ENCODE data around the gene MRPL50.

Gene MRPL50

DNA sequence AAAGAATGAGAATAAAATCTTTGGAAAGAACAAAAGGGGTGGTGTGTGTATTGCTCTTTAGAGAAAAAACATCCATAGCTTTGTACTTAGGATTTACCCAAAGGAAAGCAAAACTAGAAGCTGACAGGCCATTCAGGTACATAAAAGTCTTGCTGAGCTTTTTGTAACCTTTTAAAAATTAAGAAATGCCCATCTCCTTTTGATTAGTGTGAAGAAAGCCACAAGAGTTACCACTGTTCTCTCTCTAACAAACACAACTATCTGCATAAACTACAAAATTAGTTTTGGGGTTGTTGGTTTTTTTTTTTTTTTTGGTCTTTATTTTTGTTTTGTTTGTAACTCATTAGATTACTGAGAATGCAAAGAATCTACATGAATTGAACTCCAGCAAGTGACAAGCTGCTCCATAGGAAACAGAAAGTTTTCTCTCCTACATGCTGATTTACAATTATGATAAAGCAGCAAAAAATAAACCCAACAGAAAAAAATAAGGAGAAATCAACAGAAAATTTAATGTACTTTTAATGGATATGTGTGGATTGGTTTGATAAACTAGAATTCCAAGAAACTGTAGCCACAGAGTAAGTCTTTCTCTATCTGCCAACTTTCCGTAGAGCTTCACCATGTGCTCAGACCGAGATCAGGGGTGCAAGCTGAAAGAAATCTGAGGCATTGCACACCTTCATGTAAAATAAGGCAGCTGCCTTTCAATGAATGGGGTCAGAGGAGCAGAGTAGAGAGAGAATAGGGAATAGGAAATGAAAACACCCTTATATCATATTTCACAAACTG is 25.9 kb downstream of the MRPL50 start:
- ATAC-seq = no peak

DNA sequence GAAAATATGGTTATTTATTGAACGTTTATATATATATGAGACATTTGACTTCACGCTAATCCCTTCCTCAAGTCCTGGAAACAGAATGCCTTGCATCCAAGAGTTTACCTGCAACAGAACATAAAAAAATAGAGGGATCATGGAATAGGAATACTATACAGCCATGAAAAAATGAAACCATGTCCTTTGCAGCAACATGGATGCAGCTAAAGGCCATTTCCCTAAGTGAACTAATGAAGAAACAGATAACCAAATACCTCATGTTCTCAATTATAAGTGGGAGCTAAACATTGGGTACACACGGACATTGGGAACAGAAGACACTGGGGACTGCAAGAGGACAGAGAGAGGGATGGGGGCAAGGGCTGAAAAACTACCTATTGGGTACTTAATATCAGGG is 26.6 kb downstream of the MRPL50 start:
- ATAC-seq = no peak

DNA sequence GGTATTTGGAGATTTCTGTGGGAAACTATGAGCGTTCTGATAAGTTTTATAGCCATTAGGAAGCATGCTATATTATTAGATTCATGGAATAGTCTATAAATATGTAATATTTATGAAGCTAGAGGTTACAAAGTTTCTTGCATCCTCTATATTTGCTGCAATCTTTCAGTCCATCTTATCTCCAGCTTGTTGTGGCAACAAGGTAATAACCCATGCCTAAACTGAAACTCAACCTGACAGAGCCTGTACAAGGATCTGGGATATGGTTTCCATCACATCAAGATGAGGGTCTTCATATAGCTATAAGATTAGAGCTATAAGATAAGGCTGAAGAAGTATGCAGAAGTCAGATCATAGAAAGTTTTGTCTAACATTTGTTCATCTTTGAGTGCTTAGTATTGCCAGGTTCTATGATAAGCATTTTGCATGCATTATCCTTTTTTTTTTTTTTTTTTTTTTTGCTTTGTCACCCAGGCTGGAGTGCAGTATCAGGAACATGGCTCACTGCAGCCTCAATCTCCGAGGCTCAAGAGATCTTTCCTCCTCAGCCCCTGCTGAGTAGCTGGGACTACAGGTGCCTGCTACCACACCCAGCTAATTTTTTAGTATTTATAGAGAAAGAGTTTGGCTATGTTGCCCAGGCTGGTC is 28.4 kb downstream of the MRPL50 start:
- ATAC-seq = no peak

GRCh38 chr9:101369286-101369685 is 29.1 kb downstream of the MRPL50 start:
- ATAC-seq = no peak

- ATAC-seq = no peak
Measured at GRCh38 chr9:101367323-101367722, 31.1 kb downstream of the MRPL50 start.

- ATAC-seq = no peak
Measured at GRCh38 chr9:101366038-101366756, 32.2 kb downstream of the MRPL50 start.

- no peak for ATAC-seq
Measured at GRCh38 chr9:101365181-101365580, 33.2 kb downstream of the MRPL50 start.

DNA sequence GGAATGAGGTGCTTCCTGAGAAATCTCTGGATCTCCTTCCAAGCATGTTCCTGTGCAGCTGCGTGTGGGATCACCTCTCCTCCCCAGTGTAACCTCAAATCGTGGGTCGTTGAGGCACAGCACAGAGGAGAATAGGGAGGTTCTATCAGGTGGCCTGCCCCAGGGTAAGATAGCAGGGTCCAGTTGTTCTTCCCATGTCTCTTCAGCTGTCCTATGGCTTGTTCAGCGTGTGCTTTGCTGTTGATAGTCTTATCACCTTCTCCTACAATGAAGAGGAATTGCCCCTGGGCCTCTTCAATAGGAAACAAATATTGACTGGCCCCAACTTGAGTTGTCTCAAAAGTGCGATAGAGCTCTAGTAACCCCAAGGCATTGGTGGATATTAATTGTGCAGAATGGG is 36.0 kb downstream of the MRPL50 start:
- no peak for ATAC-seq

- ATAC-seq = no peak
Measured at GRCh38 chr9:101360647-101361046, 37.8 kb downstream of the MRPL50 start.

GRCh38 chr9:101359679-101360078 is 38.7 kb downstream of the MRPL50 start:
- ATAC-seq = no peak

DNA sequence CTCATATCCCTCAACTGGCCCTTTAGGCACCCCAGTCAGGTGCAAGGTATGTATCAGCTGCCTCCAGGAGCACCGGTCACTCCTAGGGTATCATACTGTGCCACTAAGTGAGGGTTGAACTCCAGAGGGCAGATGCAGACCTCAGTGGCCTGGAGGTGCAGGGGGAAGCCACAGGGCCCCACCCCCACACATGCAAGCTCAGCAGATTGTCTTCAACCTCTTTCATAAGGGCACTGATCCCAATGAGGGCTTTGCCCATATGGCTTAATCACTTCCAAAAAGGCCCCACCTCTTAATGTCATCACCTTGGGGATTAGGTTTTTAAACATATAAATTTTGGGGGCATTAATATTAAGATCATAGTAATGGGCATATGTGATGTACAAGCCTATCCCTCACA is 41.8 kb downstream of the MRPL50 start:
- no peak for ATAC-seq

DNA sequence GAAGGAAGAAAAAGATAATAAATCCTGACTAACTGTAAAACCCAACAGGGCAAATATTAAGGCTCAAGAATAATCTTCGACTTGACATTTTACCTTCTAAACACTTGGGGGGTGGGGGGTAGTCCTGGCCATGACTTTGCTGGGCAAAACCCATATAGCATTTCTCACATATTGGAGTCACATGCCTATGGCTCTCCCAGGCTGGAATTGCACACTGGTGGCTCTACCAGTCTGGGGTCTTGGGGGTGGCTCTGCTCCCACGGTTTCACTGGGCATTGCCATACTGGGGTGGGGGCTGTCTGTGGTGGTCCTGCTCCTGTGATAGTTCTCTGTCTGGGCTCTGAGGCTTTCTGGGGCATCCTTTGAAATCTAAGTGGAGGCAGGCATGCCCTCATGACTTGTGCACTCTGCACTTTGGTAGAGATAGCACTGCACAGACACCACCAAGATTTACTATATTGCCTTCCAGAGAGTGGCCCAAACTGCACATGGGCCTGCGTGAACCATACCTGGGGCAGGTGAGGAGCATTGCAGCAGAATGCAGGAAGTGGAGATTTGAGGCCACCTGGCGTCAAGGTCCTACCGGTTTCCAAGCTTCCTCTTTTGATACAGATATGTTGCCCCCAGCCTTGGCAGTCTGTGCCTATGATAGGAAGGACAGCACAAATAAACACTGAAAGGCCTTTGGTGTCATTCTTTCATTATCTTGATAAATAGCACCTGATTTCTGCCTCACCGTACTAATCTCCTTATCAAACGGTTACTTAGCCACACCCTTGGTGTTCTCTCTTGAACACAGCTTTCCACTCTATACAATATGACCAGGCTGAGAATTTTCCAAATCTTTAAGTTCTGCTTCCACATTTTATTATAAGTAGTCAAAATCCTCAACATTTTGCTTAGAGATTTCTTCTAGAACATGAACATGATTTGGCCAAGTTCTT is 43.4 kb downstream of the MRPL50 start:
- ATAC-seq = no peak

- no peak for ATAC-seq
Measured at GRCh38 chr9:101354143-101354764, 44.2 kb downstream of the MRPL50 start.

GRCh38 chr9:101353683-101354082 is 44.7 kb downstream of the MRPL50 start:
- ATAC-seq = no peak

DNA sequence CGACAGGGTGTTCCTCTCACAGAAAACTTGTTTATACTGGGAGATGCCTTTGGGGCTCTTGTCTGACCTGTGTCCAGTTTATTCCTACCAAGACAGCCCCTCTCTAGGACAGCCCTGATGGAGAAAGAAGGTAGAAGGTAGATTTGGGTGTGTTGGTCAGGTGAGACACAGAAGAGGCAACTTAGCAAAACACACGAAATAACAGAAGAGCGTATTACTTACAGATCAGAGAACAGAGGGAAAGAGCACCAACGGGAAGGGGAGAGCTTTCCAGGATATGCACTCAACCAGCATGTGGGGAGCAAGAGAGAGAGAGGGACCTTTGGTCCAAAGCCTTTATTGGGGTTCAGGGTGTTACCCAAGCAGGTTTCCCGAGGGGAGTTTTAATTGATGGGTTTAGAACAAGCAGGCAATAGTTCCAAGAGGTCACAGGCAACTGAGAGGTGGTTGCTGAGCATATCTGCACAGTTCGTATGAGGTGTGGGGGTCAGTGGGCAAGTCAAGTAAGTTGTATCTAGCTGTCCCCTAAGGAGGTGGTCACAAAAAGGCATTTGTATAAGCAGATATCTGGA is 45.4 kb downstream of the MRPL50 start:
- ATAC-seq = no peak

- ATAC-seq = no peak
Measured at GRCh38 chr9:101350285-101350684, 48.1 kb downstream of the MRPL50 start.

- no peak for ATAC-seq
Measured at GRCh38 chr9:101342595-101342994, 55.8 kb downstream of the MRPL50 start.

- no peak for ATAC-seq
Measured at GRCh38 chr9:101341958-101342357, 56.5 kb downstream of the MRPL50 start.
